ENCODE measurements around the gene SLC8A1.

GRCh38 chr2:40177366-40177765, 274.5 kb downstream of the SLC8A1 start:
- TF ChIP-seq CTCF (IDR thresholded peaks at IDR 0.05; ENCODE audit: insufficient read depth, low read depth, low read length) = no peak
- no peak for TF ChIP-seq EZH2 (IDR thresholded peaks at IDR 0.05; ENCODE audit: insufficient read depth, low read length)

Data from astrocyte (in vitro differentiated cells and primary cell).